SU-DHL-6 (cell line): ENCODE results near the gene PPFIBP2.

Experiments used
- H2AFZ ChIP-seq: fragments of 200-600 bp; sonication (generic); 2 replicates; pipeline ENCODE4 v1.6.1; 2014; ENCODE audit warnings: low read depth, mild to moderate bottlenecking, moderate library complexity, mixed read lengths, antibody characterized with exemption, low read length; ENCODE audit not compliant: severe bottlenecking
- H3F3A ChIP-seq: fragments of 200-600 bp; shearing (Covaris generic); 2 replicates; pipeline ENCODE4 v1.6.0; 2016; ENCODE audit warnings: antibody characterized with exemption, mild to moderate bottlenecking; ENCODE audit not compliant: insufficient read depth
- H3K27ac ChIP-seq: fragments of 200-600 bp; sonication (generic); 2 replicates; pipeline ENCODE4 v1.5.1; 2016; ENCODE audit warnings: low read depth, mild to moderate bottlenecking, low read length, moderate library complexity, mixed read lengths
- H3K27me3 ChIP-seq: fragments of 200-600 bp; sonication (generic), shearing (Covaris generic); 2 replicates; pipeline ENCODE4 v1.6.0; 2014; ENCODE audit warnings: mild to moderate bottlenecking, low read length
- H3K36me3 ChIP-seq: fragments of 200-600 bp; sonication (generic); 2 replicates; pipeline ENCODE4 v1.6.1; 2014; ENCODE audit warnings: mild to moderate bottlenecking, low read length, mixed read lengths
- H3K4me2 ChIP-seq: fragments of 300-600, 200-600 bp; shearing (Covaris generic), sonication (generic); 2 replicates; pipeline ENCODE4 v1.6.0; 2014; ENCODE audit warnings: low read length, low read depth, mild to moderate bottlenecking; ENCODE audit not compliant: poor library complexity, severe bottlenecking
- H3K4me3 ChIP-seq: fragments of 200-600 bp; sonication (generic); 2 replicates; pipeline ENCODE4 v1.5.1; 2014; ENCODE audit warnings: antibody characterized with exemption, low read length, mild to moderate bottlenecking, mixed read lengths; ENCODE audit not compliant: insufficient read depth, poor library complexity, severe bottlenecking
- H3K79me2 ChIP-seq: fragments of 200-600 bp; sonication (generic); 2 replicates; pipeline ENCODE4 v1.6.1; 2014; ENCODE audit warnings: mild to moderate bottlenecking, low read length, moderate library complexity; ENCODE audit not compliant: insufficient read depth
- H3K9ac ChIP-seq: fragments of 200-600 bp; sonication (generic); 2 replicates; pipeline ENCODE4 v1.7.0; 2014; ENCODE audit warnings: mild to moderate bottlenecking, low read length
- H3K9me2 ChIP-seq: fragments of 200-600 bp; sonication (generic); replicated peaks from 2 replicates; pipeline ENCODE4 v1.6.1; 2014; ENCODE audit warnings: low read length; ENCODE audit not compliant: insufficient read depth
- H3K9me3 ChIP-seq: fragments of 200-600 bp; sonication (generic); 2 replicates; pipeline ENCODE4 v1.6.1; 2014; ENCODE audit warnings: low read length, mixed read lengths; ENCODE audit not compliant: insufficient read depth
- H4K20me1 ChIP-seq: fragments of 200-600 bp; sonication (generic); 2 replicates; pipeline ENCODE4 v1.6.1; 2014; ENCODE audit warnings: low read depth, mild to moderate bottlenecking, antibody characterized with exemption, low read length, moderate library complexity, mixed read lengths
- EZH2phosphoT487 ChIP-seq: fragments of 200-600 bp; sonication (generic), shearing (Covaris generic); conservative IDR thresholded peaks from 2 replicates; pipeline ENCODE4 v1.6.1; 2018; ENCODE audit warnings: mild to moderate bottlenecking, antibody characterized with exemption, low read length, moderate library complexity, mixed read lengths
- TF ChIP-seq, protein P1 (sequence below): fragments of 200-600 bp; sonication (generic); IDR thresholded peaks from one replicate; pipeline ENCODE4 v1.5.1; 2017; ENCODE audit warnings: antibody characterized with exemption, mild to moderate bottlenecking, low read length, moderate library complexity; ENCODE audit not compliant: insufficient read depth, poor library complexity, severe bottlenecking

Gene PPFIBP2

DNA sequence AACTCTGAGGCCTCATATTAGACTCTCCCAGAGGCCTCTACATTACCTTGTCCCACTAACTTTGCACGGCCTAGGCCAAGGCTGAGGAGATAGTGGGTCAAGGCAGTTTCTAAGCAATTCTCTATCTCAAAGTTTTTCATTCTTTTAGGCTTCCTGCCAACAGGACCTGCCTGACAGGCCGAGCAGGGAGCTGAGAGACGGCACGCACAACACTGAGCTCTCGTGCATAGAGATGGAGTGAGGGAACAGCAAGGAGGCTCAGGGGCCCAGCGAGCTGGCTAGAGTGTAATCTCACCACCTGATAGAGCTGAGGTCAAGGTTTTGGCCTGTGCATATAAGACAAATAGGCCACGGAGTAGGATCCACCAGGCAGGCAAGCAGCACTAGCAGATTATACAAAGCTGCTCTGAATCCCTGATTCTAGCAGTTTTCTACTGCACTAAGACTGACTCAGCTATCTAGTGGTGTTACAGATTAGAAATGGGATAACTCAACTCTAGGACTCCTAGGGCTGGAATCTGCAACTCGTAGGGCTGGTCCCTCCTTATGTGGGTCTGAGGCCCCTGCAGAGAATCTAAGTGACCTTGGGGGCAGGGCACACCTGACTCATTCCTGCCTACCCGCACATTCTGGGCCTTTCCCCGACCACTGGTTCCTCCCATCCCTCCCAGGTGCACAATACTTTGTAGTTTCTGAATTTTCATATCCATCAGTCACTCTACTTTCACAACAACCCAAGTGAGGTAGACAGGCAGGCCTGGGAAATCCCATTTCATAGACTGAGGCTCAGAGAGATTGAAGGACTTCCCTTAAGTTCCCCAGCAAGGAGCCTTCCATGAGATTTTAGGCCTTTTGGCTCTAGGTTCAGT is 157.8 kb downstream of the PPFIBP2 start:
- Histone ChIP-seq H3K9me3 (no peaks in the 10 kb centered on the region), H3K79me2 (no peaks in the 10 kb centered on the region), H3K4me2 (no peak overlapping the region), H2AFZ (no peak overlapping the region), H3K4me3 (no peak overlapping the region), H3F3A (no peaks in the 10 kb centered on the region), H3K9ac (no peak overlapping the region), H4K20me1 (no peaks in the 10 kb centered on the region), H3K36me3 (no peaks in the 10 kb centered on the region), H3K9me2 (no peaks in the 10 kb centered on the region), H3K27ac (no peak overlapping the region), H3K27me3 (no peaks in the 10 kb centered on the region)
- no peak for TF ChIP-seq EZH2phosphoT487
- TF ChIP-seq, protein P1, sequence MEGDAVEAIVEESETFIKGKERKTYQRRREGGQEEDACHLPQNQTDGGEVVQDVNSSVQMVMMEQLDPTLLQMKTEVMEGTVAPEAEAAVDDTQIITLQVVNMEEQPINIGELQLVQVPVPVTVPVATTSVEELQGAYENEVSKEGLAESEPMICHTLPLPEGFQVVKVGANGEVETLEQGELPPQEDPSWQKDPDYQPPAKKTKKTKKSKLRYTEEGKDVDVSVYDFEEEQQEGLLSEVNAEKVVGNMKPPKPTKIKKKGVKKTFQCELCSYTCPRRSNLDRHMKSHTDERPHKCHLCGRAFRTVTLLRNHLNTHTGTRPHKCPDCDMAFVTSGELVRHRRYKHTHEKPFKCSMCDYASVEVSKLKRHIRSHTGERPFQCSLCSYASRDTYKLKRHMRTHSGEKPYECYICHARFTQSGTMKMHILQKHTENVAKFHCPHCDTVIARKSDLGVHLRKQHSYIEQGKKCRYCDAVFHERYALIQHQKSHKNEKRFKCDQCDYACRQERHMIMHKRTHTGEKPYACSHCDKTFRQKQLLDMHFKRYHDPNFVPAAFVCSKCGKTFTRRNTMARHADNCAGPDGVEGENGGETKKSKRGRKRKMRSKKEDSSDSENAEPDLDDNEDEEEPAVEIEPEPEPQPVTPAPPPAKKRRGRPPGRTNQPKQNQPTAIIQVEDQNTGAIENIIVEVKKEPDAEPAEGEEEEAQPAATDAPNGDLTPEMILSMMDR, result no peak

DNA sequence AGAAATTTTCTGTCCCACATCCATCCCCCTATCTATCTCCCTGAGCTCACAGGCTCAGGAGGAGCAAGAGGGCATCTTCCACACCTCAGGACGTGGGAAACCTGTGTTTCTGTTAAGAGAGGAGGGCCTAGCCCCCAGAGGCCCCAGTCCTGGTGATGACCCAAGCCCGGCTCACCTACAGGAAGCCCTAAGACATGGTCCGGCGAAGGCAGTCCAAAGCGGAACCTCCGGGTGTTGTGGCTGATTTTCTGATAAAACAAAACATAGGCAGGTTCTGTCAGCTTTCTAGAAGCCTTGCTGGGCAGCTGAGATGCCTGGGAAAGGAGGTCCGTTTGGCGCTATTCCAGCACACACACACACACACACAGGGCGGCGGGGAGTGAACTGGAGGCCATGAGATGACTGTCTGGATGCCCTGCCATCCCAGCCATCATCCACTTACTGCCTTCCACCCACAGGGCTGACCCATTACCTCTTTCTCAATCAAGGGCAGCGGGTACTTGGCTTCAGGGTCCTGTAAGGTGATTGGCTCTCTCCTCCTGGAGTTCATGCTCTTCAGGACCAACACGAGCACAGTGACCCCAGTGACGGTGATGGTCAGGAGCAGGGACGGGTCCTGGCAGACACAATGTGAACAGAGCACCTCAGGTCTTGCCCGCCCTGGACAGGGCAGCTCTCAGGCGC is 158.6 kb downstream of the PPFIBP2 start:
- H3K36me3 ChIP-seq, result no peaks in the 10 kb centered on the region
- TF ChIP-seq, protein P1, result no peak
- no peak for TF ChIP-seq EZH2phosphoT487
- H3K79me2 ChIP-seq, result no peaks in the 10 kb centered on the region
- H3K9me3 ChIP-seq, result no peaks in the 10 kb centered on the region
- H3K27me3 ChIP-seq, result no peaks in the 10 kb centered on the region
- no peaks in the 10 kb centered on the region for H3K9me2 ChIP-seq
- H3F3A ChIP-seq, result no peaks in the 10 kb centered on the region
- H3K9ac ChIP-seq, result no peak overlapping the region
- no peaks in the 10 kb centered on the region for H4K20me1 ChIP-seq
- no peak overlapping the region for H3K27ac ChIP-seq
- H2AFZ ChIP-seq, result no peak overlapping the region
- no peak overlapping the region for H3K4me3 ChIP-seq
- no peak overlapping the region for H3K4me2 ChIP-seq

- H3K27ac ChIP-seq, result no peak within 1 kb of the TSS
- no peaks in the 10 kb centered on the region for H3K36me3 ChIP-seq
- peak within 1 kb of the TSS; percentile 34 for H3K4me2 ChIP-seq
- H3K27me3 ChIP-seq, result no peaks in the 10 kb centered on the region
- H2AFZ ChIP-seq, result peak within 1 kb of the TSS; percentile 30
- H3F3A ChIP-seq, result no peaks in the 10 kb centered on the region
- peak within 1 kb of the TSS; percentile 19; the same call in 1 of the 2 replicates for H3K9ac ChIP-seq
- H3K4me3 ChIP-seq, result peak within 1 kb of the TSS; percentile 33
- TF ChIP-seq, protein P1, result no peak
- TF ChIP-seq EZH2phosphoT487, result no peak
- no peaks in the 10 kb centered on the region for H3K79me2 ChIP-seq
- H3K9me2 ChIP-seq, result no peaks in the 10 kb centered on the region
- no peaks in the 10 kb centered on the region for H3K9me3 ChIP-seq
- no peaks in the 10 kb centered on the region for H4K20me1 ChIP-seq
These were observed 159.3 kb downstream of the PPFIBP2 start, which contains the start of gene CYB5R2 for GRCh38 chr11:7672960-7673723. Gene CYB5R2 (minus strand): TSS chr11:7673500. CDS start chr11:7672825, 675 bp downstream.
